GM19452 (cell line): ENCODE measurements around the gene POFUT2.

Experiments used
- ATAC-seq: cut with Tn5 transposase; IDR thresholded peaks from one replicate; pipeline ENCODE4 v1.9.1; 2021; ENCODE audit not compliant: unreplicated experiment

Gene POFUT2

GRCh38 chr21:45264146-45264911, 23.4 kb downstream of the POFUT2 start:
- ATAC-seq = no peak

GRCh38 chr21:45263534-45263933, 24.2 kb downstream of the POFUT2 start:
- no peak for ATAC-seq

GRCh38 chr21:45262616-45263015, 25.1 kb downstream of the POFUT2 start:
- ATAC-seq = no peak

GRCh38 chr21:45262041-45262581, 25.6 kb downstream of the POFUT2 start:
- ATAC-seq = no peak

- no peak for ATAC-seq
Measured at GRCh38 chr21:45261093-45261492, 26.6 kb downstream of the POFUT2 start.

- ATAC-seq = no peak
Measured at GRCh38 chr21:45260191-45260825, 27.4 kb downstream of the POFUT2 start.

- no peak for ATAC-seq
Measured at GRCh38 chr21:45259206-45259840, 28.4 kb downstream of the POFUT2 start.

- ATAC-seq = no peak
Measured at GRCh38 chr21:45258466-45258865, 29.2 kb downstream of the POFUT2 start.

GRCh38 chr21:45257673-45258341, 29.9 kb downstream of the POFUT2 start:
- ATAC-seq = no peak

- no peak for ATAC-seq
Measured at GRCh38 chr21:45256912-45257672, 30.6 kb downstream of the POFUT2 start.

GRCh38 chr21:45256021-45256911, 31.4 kb downstream of the POFUT2 start:
- ATAC-seq = no peak

GRCh38 chr21:45255381-45256020, 32.2 kb downstream of the POFUT2 start:
- no peak for ATAC-seq

GRCh38 chr21:45254460-45254930, 33.2 kb downstream of the POFUT2 start:
- no peak for ATAC-seq

- no peak for ATAC-seq
Measured at GRCh38 chr21:45253633-45254459, 33.8 kb downstream of the POFUT2 start.

GRCh38 chr21:45253180-45253579, 34.5 kb downstream of the POFUT2 start:
- ATAC-seq = no peak

- ATAC-seq = no peak
Measured at GRCh38 chr21:45252448-45252925, 35.2 kb downstream of the POFUT2 start.

- ATAC-seq = no peak
Measured at GRCh38 chr21:45251635-45252447, 35.9 kb downstream of the POFUT2 start.
